DND-41 (cell line): ENCODE measurements around the gene USE1.
A peak's percentile ranks its signal among the peaks of the same experiment; 100 is the strongest.

Experiments used
- ATAC-seq: fragments of 200-7000 bp; cut with Tn5 transposase; 3 replicates; pipeline ENCODE4 v1.9.1; 2021; ENCODE audit warnings: low read depth; ENCODE audit not compliant: insufficient read depth
- DNase-seq: peaks from one replicate; pipeline ENCODE4 v3.0.0-alpha.2; 2020
- H2AFZ ChIP-seq: 2 replicates; pipeline ENCODE4 v1.6.0; 2012; ENCODE audit warnings: low read depth, low read length
- H3K27ac ChIP-seq: 2 replicates; pipeline ENCODE4 v1.5.1; 2012; ENCODE audit warnings: low read length, inconsistent platforms
- H3K27me3 ChIP-seq: fragments of 200-600 bp; sonication (generic); 2 replicates; pipeline ENCODE4 v1.6.0; 2012; ENCODE audit warnings: low read length, mild to moderate bottlenecking, inconsistent platforms; ENCODE audit not compliant: insufficient read depth, poor library complexity
- H3K36me3 ChIP-seq: 2 replicates; pipeline ENCODE4 v1.5.1; 2012; ENCODE audit warnings: low read length, inconsistent platforms; ENCODE audit not compliant: insufficient read depth
- H3K4me1 ChIP-seq: 2 replicates; pipeline ENCODE4 v1.5.1; 2012; ENCODE audit warnings: mild to moderate bottlenecking, low read length; ENCODE audit not compliant: insufficient read depth
- H3K4me2 ChIP-seq: 2 replicates; pipeline ENCODE4 v1.6.0; 2012; ENCODE audit warnings: mild to moderate bottlenecking, moderate library complexity, low read length, inconsistent platforms; ENCODE audit not compliant: insufficient read depth
- H3K4me3 ChIP-seq, 2 experiments: fragments of 200-600 bp in 1 of 2; shearing (Covaris generic) in 1 of 2; 2 replicates each; pipeline ENCODE4 v1.5.1; 2012 to 2016; ENCODE audit warnings: inconsistent platforms in 2 of 2, low read length in 2 of 2, mild to moderate bottlenecking in 2 of 2, low read depth in 1 of 2, moderate library complexity in 1 of 2
- H3K79me2 ChIP-seq: 2 replicates; pipeline ENCODE4 v1.6.0; 2012; ENCODE audit warnings: low read length, inconsistent platforms; ENCODE audit not compliant: insufficient read depth
- H3K9ac ChIP-seq: 2 replicates; pipeline ENCODE4 v1.6.0; 2012; ENCODE audit warnings: low read depth, mild to moderate bottlenecking, inconsistent platforms, low read length, moderate library complexity
- H3K9me3 ChIP-seq: 2 replicates; pipeline ENCODE4 v1.5.1; 2012; ENCODE audit warnings: low read length, moderate library complexity, mild to moderate bottlenecking, inconsistent platforms; ENCODE audit not compliant: insufficient read depth, severe bottlenecking
- H4K20me1 ChIP-seq: 2 replicates; pipeline ENCODE4 v1.6.0; 2012; ENCODE audit warnings: low read length; ENCODE audit not compliant: insufficient read depth
- EZH2 ChIP-seq: IDR thresholded peaks from 3 replicates; pipeline ENCODE4 v1.6.1; 2012; ENCODE audit warnings: borderline replicate concordance, low read depth, mild to moderate bottlenecking, moderate library complexity, low read length, inconsistent platforms; ENCODE audit not compliant: severe bottlenecking
- TF ChIP-seq, protein P1 (sequence below): IDR thresholded peaks from 2 replicates; pipeline ENCODE4 v1.5.1; 2012; ENCODE audit warnings: borderline replicate concordance, low read length, moderate library complexity, mild to moderate bottlenecking; ENCODE audit not compliant: poor library complexity, severe bottlenecking; ENCODE audit errors: extremely low read depth

USE1 gene

DNA sequence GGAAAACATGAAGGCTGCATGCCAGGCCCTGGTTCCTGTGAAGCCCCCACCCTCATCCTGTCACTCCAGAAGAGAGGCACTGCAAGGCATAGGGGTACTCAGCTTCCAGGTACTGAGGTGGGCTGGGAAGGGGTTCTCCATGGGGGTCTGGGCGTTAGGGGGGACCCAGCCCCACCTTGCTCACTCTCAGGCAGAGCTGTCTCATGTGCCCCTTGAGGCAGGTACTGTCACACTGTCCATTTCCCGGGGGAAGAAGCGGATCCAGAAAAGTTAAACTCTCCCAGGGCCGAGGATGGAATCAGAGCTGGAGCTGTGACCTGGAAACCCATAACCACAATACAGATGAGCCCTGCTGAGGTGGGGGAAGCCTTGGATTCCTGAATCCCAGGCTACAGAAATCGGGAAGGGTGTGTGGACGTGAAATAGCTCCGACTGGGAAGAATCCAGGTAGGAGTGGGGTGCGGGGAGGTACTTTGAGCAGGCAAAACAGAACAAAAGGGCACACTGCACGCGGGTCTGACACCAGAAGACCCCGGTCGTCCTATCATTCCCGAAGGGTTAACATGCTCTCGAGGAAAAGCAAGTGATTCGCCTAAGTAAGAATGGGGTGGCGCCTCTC lies 540 bp upstream of the USE1 start:
- ATAC-seq (no peak; the same call in 2 of the 3 replicates), DNase-seq (no peak)
- H3K27me3 ChIP-seq, result no peaks in the 10 kb centered on the region
- H4K20me1 ChIP-seq, result no peaks in the 10 kb centered on the region
- peaks cover 16% of the 10 kb centered on the region for H3K4me1 ChIP-seq
- H2AFZ ChIP-seq, result peak overlapping the region; percentile 60
- H3K79me2 ChIP-seq, result peaks cover 7% of the 10 kb centered on the region
- H3K27ac ChIP-seq, result peak overlapping the region; percentile 91
- H3K4me2 ChIP-seq, result peak overlapping the region; percentile 79
- H3K9me3 ChIP-seq, result no peaks in the 10 kb centered on the region
- peak overlapping the region; percentile 27 to 68; a peak in 3 of 4 replicates for H3K4me3 ChIP-seq
- no peak for TF ChIP-seq EZH2
- TF ChIP-seq, protein P1, sequence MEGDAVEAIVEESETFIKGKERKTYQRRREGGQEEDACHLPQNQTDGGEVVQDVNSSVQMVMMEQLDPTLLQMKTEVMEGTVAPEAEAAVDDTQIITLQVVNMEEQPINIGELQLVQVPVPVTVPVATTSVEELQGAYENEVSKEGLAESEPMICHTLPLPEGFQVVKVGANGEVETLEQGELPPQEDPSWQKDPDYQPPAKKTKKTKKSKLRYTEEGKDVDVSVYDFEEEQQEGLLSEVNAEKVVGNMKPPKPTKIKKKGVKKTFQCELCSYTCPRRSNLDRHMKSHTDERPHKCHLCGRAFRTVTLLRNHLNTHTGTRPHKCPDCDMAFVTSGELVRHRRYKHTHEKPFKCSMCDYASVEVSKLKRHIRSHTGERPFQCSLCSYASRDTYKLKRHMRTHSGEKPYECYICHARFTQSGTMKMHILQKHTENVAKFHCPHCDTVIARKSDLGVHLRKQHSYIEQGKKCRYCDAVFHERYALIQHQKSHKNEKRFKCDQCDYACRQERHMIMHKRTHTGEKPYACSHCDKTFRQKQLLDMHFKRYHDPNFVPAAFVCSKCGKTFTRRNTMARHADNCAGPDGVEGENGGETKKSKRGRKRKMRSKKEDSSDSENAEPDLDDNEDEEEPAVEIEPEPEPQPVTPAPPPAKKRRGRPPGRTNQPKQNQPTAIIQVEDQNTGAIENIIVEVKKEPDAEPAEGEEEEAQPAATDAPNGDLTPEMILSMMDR, result no peak
- peaks cover 58% of the 10 kb centered on the region for H3K36me3 ChIP-seq
- peak overlapping the region; percentile 80 for H3K9ac ChIP-seq

DNA sequence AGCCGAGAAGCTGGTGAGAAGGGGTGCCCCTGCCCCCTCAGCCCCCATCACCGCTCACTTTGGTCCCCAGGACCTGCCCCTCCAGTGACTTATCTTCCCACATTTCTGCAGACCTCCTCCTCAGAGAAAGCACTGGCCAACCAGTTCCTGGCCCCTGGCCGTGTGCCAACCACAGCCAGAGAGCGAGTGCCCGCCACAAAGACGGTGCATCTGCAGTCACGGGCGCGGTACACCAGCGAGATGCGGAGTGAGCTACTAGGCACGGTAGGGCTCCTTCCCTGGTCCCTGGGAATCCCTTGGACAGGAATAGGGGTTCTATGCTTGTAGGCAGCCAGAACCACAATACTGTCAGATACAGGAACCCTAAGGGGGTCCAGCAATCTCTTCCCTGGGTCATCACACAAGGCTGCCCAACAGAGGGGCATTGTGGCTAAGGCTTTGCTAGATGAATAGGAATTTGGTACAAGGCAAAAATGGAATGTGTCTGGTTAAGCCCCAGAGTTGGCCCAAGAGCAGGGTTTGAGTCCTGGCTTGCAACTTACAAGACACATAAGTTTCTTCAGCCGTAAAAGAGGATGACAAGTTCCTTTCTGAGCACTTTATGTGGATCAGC lies 1.0 kb downstream of the USE1 start:
- no peak for DNase-seq
- TF ChIP-seq, protein P1, result no peak
- Histone ChIP-seq H3K4me3 (peak overlapping the region in 1 of 2 experiments; percentile 68; a peak in 2 of 4 replicates), H2AFZ (no peak overlapping the region), H3K27me3 (no peaks in the 10 kb centered on the region), H3K36me3 (peaks cover 46% of the 10 kb centered on the region), H3K4me1 (peaks cover 16% of the 10 kb centered on the region), H3K9ac (peak overlapping the region; percentile 80), H3K27ac (peak overlapping the region; percentile 91), H4K20me1 (no peaks in the 10 kb centered on the region), H3K79me2 (peaks cover 7% of the 10 kb centered on the region), H3K4me2 (peak overlapping the region; percentile 79), H3K9me3 (no peaks in the 10 kb centered on the region)
- ATAC-seq, result no peak

DNA sequence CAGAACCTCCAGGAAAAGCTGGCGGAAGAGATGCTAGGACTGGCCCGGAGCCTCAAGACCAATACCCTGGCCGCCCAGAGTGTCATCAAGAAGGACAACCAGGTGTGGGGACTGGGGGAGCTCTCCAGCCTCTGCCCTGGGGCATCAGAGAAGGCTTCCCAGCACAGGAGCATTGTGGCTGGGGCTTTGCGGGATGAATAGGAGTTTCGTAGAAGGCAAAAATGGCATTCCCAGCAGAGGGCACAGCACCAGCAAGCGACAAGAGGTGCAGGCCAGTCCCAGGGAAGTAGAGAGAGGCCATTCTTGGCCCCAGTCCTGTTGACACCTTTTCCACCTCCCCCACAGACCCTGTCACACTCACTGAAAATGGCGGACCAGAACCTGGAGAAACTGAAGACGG lies 4.1 kb downstream of the USE1 start:
- no peak for ATAC-seq

More for the DNA sequence above, 4.1 kb downstream of the USE1 start:
- Histone ChIP-seq H3K9ac (no peak overlapping the region), H3K4me2 (no peak overlapping the region), H3K4me3 (no peak overlapping the region), H2AFZ (no peak overlapping the region), H3K27ac (no peak overlapping the region), H3K9me3 (no peaks in the 10 kb centered on the region), H3K79me2 (peaks cover 7% of the 10 kb centered on the region), H3K27me3 (no peaks in the 10 kb centered on the region), H4K20me1 (no peaks in the 10 kb centered on the region), H3K36me3 (peaks cover 29% of the 10 kb centered on the region), H3K4me1 (peaks cover 15% of the 10 kb centered on the region)
- no peak for TF ChIP-seq EZH2
- TF ChIP-seq, protein P1, result no peak
- DNase-seq, result no peak
